GM20000 (cell line): ENCODE measurements around the gene TBRG4.

Source experiments
- DNase-seq: peaks from one replicate; pipeline ENCODE4 v3.0.0; 2012; ENCODE audit warnings: low spot score
- CTCF ChIP-seq: IDR thresholded peaks from 2 replicates; pipeline ENCODE4 v1.5.1; 2012; ENCODE audit warnings: mild to moderate bottlenecking, control low read depth; ENCODE audit errors: extremely low read depth, missing control alignments

TBRG4 gene

GRCh38 chr7:45150199-45150598 lies 38.7 kb upstream of the TBRG4 start:
- TF ChIP-seq CTCF, result no peak
- DNase-seq, result no peak

DNA sequence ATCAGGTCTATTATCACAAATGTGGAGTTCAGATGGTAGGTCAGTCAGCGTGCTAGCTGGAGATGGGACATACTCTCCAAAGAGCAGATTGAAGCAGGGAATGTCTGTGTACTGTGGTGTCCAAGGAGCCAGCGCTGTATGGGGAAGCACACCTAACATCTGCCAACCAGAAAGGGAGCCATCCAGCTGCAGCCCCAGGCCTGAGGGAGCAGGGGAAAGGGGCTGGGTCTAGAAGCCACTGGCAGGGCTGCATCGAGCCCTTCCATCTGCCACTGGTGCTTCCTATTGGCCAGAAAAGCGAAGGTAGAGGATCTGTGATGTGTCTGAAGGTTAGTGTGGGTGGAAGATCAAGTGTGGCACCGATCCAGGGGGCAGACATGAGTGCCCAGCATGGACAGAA lies 38.1 kb upstream of the TBRG4 start:
- DNase-seq, result no peak
- no peak for TF ChIP-seq CTCF

DNA sequence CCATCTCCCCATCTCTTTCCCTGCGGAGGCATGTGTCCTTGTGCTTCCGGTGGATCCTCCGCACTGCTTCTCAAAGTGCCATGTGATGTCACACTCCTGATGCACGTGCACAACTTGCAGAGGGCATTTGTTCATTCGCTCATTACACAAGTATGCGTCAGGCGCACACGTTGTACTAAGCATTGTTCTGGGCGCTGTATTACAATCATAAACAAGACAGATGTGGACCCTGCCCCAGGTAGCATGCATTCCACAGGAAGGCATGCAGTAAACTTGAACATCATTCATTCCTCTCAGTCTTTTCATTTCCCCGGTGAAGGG lies 37.1 kb upstream of the TBRG4 start:
- DNase-seq, result no peak
- TF ChIP-seq CTCF, result no peak

GRCh38 chr7:45147858-45148652 lies 36.6 kb upstream of the TBRG4 start:
- no peak for DNase-seq

GRCh38 chr7:45146531-45147379 lies 35.3 kb upstream of the TBRG4 start:
- TF ChIP-seq CTCF, result no peak
- DNase-seq, result no peak

More at GRCh38 chr7:45147858-45148652, 36.6 kb upstream of the TBRG4 start:
- TF ChIP-seq CTCF, result no peak

- no peak for TF ChIP-seq CTCF
- DNase-seq, result no peak
Observed at GRCh38 chr7:45145881-45146280, 34.4 kb upstream of the TBRG4 start.

GRCh38 chr7:45143616-45144015 lies 32.1 kb upstream of the TBRG4 start:
- no peak for DNase-seq
- TF ChIP-seq CTCF, result no peak
